ENCODE results near the gene N4BP3.
A peak's percentile ranks its signal among the peaks of the same experiment; 100 is the strongest.

Gene N4BP3

DNA sequence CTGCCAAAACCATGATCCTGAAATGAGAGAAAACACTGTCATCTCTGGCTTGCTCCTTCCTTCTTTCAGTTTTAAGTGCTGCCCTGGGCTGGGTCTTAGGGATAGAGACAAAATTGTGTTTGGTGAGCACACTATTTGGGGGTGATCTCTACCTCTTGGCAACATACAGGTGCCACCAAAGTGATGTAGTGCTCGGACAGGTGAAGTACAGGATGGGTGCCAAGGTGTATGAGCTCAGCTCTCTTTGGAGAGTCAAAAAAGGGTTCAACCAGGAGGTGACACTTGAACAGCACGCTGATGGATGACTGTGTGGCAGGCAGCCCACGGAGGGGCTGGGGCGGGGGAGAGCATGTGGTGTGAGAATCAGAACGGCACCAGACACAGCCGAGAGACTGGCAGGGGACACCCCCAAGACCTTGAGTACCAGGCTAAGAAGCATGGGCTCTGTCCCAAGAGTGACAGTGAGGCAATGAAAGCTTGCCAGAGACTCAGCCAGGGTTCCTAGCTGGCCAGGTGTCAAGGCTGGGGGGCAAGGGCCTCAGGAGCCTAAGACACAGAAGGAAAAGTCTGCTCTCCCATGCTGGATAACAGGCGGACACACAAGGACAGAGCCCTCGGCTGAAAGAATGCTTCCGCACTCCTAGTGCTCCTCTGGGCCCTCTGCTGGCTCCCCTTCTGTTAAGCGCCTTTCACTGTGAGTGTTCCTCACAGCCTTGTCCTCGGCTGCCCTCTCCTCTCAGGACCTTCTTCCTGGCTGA lies 37.8 kb downstream of the N4BP3 start:
- no peak for FAIRE-seq

DNA sequence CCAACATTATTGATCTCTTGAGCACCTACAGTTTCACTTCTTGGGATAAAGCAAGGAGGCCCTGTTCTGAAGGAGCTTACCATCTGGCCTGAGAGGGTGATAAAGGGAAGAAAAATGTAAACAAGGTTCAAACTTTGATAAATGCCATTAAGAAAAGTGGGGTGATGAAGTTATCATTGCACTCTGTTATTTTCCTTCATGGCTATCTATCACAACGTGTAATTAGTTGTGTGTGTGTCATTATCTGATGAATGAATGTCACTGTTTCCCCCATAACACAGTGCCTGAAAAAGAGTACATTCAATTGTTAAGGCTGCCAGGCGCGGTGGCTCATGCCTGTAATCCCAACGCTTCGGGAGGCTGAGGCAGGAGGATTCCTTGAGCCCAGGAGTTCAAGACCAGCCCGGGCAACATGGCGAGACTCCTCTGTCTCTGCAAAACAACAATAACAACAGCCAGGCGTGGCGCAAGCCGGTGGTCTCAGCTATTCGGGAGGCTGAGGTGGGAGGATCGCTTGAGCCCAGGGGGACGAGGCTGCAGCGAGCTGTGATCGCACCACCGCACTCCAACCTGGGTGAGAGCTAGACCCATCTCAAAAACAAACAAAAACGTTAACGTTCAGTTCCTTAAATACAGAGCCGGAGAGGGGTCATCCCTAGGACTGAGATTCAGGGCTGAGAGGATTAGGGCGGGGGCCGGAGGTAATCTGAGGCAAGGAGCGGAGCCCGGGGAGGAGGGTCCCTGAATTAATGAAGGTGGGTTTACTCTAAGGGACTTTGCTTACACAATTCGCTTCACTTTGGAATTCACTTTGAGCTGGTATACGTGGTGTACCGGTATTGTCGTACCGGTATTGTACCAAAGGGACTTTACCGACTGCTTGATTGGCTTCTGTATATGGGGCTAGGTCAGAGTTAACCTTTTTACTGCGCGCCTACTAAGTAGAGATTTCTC lies 39.4 kb downstream of the N4BP3 start:
- FAIRE-seq, result no peak

DNA sequence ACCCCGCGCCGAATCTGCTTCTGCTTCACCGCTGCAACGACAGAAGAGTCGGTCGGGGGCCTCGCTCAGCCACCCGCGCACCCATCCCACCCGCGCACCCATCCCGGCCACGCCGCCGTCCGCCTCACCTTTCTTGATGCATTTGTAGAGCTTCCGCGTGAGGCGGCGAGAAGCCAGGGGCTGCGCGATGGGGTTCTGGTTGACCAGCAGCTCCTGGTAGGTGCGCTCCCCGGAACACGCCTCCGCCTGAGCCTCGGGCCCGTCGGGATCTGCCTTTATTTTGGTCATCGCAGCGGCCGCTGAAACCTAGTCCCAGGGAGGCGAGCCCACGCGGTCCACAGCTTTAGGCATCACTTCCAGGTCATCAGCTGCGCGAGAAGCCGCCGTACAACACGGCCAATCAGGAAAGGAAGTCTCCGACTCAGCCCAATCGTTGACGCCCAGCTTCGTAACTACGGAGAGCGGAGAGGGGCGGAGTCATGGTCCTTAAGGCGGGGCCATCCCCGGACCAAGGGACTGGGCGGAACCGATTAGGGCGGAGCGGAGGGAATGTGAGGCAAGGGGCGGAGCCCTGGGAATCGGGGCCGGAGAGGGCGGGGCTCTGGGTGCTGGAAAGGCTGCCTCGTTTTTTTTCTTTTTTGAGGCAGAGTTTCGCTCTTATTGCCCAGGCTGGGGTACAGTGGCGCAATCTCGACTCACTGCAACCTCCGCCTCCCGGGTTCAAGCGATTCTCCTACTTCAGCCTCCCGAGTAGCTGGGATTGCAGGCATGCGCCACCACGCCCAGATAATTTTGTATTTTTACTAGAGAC lies 40.4 kb downstream of the N4BP3 start, which contains the start of gene NHP2:
NHP2 (minus strand) TSS at position 356 of the 811 bp plus-strand sequence; CDS start at position 288, 68 bp downstream.
- FAIRE-seq, result peak; percentile 95

DNA sequence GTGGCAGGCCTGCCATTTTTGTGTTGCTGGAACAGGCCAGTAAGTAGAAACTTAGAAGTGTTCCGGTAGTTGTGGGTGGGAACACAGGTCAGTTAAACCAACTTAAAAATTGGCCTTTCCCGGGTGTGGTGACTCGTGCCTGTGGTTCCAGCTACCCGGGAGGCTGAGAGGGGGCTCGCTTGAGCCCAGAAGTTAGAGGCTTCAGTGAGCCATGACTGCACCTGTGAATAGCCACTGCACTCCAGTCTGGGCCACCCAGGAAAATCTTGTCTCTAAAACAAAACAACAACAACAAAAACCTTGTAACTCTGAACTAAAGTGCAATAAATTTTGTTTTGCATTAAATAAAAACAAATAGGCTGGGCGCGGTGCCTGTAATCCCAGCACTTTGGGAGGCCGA lies 41.7 kb downstream of the N4BP3 start:
- no peak for FAIRE-seq

DNA sequence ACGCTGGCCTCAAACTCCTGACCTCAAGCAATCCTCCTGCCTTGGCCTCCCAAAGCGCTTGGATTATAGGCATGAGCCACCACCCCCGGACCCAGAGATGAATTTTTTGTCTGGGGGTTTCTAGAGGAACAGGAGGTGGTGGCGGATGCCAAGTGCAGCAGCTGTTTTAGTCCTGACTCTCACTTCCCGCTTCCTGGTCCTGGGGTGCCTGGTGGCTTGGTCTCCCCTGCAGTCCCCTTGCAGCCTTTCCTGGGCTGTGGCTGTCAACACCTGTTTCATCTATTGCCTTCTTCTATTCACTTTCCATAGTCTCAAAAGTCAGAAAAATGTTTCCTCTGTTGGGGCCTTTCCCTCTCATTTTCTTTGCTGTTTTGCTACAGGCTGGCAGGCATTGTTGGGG lies 46.8 kb downstream of the N4BP3 start:
- FAIRE-seq, result no peak

DNA sequence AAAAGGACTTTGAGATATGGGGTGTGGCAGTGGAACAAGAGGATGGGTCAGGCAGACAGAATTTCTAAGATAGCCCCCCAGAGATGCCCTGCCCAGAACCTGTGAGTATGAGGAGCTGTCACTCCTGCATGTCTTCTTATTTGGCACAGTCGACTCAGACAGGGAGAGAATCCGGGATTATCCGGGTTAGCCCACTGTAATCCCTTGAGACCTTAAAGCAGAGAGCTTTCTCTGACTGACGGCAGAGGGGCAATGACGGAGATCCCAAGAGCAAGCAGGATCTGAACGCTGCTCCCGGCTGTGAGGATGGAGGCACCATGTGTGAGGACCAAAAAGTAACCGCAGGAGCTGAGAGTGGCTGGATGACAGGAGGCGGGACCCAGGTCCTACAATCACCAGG lies 49.1 kb downstream of the N4BP3 start:
- no peak for FAIRE-seq

DNA sequence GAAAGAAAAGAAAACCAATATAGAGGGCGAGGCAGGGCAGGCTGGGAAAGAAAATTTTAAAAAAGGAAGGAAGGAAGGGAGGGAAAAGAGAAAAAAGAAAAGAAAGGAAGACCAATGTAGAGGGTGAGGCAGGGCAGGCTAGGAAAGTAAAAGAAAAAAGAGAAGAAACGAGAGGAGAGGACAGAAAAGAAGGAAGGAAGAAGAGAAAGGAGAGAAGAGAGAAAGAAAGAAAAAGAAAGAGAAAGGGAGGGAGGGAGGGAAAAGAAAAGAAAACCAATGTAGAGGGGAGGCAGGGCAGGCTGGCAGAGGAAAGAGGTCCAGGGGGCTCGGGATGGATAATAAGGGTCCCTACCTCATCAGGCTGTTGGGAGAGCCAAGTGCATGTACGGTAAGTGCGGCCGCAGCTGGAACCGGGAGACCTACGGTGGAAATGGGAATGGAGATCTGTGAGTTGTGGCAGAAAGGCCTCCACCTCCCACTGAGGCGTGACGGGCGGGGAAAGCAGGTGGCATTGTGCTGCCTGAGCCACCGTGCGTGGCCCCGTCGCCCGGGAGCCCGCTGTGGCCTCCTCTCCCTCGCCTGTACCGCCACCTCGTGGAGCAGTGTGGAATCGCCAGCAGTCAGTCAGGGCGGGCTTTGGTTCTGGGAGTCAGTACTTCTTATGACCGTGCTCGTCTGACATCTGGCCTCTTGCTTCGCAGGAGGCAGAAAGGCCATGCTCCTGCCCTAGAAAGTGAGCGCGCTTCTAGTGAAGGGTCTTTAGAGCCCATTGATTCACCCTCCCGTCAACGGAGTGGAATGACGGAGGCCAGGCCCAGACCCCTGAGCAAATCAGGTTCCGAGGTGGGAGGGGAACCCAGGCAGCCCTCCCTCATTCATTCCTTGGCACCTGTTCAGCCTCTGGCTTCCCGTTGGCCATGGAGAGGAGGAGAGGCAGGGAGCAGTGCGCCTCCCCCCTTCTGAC lies 50.7 kb downstream of the N4BP3 start:
- no peak for FAIRE-seq

DNA sequence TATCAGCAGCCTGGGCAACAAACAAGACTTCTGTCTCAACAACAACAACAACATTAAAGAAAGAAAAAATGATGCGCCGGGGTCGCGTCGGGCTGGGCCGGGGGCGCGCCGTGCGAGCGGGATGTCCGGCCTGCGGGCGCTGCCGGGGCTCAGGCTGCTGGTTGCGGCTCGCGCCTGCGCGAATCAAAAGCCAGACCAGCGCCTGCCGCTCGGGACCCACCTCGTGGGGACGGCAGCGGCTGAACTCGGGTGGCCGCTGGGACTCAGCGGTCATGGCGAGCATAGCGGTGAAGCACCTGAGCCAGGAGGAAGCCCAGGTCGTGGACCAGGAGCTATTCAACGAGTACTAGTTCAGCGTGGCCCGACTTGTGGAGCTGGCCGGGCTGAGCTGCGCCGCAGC lies 52.2 kb downstream of the N4BP3 start:
- no peak for FAIRE-seq

DNA sequence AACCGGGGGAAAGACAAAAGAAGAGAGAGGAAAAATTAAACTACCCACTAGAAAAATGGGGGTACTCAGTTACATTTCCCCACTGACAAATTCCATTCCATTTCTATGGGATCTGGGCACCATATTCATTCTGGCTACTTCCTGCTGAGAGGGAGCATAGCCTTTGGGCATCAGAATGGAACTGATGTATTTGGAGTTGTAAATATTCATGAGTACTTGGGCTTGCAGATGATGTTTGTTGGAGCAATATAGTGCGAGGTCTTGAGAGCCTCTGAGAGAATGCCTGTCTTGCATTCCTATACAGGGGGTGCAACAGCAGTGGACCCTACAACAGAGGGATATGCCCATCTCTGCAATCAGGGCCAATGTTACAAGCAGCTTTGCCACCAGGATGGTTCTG lies 57.1 kb downstream of the N4BP3 start:
- no peak for FAIRE-seq

DNA sequence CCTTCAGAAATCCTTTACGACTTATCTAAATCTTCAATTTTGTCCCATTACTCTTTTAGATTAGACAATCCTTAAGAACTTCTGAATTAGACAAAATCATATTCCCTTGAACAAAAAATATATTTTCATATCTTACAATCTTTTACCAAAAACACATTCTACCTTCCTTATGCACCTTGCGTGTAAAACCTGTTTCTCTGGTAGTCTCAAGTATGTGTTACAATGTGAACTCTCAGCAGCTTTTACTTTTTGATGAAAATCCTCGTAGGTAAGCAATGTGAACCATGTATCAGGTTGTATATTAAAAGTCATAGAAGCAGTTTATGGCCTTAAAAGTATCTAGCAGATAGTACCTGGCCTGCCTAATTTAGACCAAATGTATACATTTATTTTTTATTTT lies 61.1 kb downstream of the N4BP3 start:
- FAIRE-seq, result no peak
